GM12865 (cell line): Measurements from ENCODE around the gene TNK2.
A peak's percentile ranks its signal among the peaks of the same experiment; 100 is the strongest.
"Not testable (repeated sequence)": the region's sequence is repeated elsewhere in the genome, so short reads cannot be mapped to it uniquely, and the experiment has no call there.

Source experiments
- DNase-seq: peaks from one replicate; pipeline ENCODE4 v3.0.0; 2010; ENCODE audit warnings: low read depth
- H3K4me3 ChIP-seq: 2 replicates; pipeline ENCODE4 v1.5.1; 2011; ENCODE audit warnings: mild to moderate bottlenecking, low read depth, low read length, control low read depth
- CTCF ChIP-seq: IDR thresholded peaks from 2 replicates; pipeline ENCODE4 v1.5.1; 2011; ENCODE audit warnings: low read length, control low read depth, low read depth, inconsistent platforms; ENCODE audit not compliant: insufficient read depth; ENCODE audit errors: missing control alignments

TNK2 gene

GRCh38 chr3:195866686-195867511 lies 41.5 kb downstream of the TNK2 start:
- H3K4me3 ChIP-seq: no peak overlapping the region
- DNase-seq: no peak
- TF ChIP-seq CTCF: no peak

GRCh38 chr3:195865752-195866151 lies 42.6 kb downstream of the TNK2 start:
- DNase-seq: no peak
- H3K4me3 ChIP-seq: no peak overlapping the region
- no peak for TF ChIP-seq CTCF

- TF ChIP-seq CTCF: peak; percentile 49
- DNase-seq: peak; percentile 56
- H3K4me3 ChIP-seq: no peak overlapping the region
These were observed 45.0 kb downstream of the TNK2 start for GRCh38 chr3:195863121-195864061.

GRCh38 chr3:195862318-195862717 lies 46.0 kb downstream of the TNK2 start:
- H3K4me3 ChIP-seq, DNase-seq: not testable (repeated sequence)

- no peak for DNase-seq
- no peak overlapping the region for H3K4me3 ChIP-seq
- no peak for TF ChIP-seq CTCF
These were observed 47.9 kb downstream of the TNK2 start for GRCh38 chr3:195860456-195860855.

- DNase-seq: no peak
- no peak overlapping the region for H3K4me3 ChIP-seq
- TF ChIP-seq CTCF: no peak
These were observed 48.4 kb downstream of the TNK2 start for GRCh38 chr3:195859846-195860411.
